A673 (cell line): ENCODE results near the gene SSUH2. TPM values are rescaled to one million over a fixed set of nuclear protein-coding genes. Genes with fewer than 3 reads are reported as not detected.

Experiments
- BruUV-seq: library from RNA; stranded (reverse); fragments of 400-500 nt; replicated peaks from 2 replicates; lab custom pipeline; 2021; lab: Mats Ljungman, UMichigan
- CTCF ChIA-PET: fragments of 300-600 bp; sonication (Branson Sonifier 250); formaldehyde crosslinking; loops from one replicate; lab custom pipeline; 2022; ENCODE audit warnings: antibody characterized with exemption; lab: Charles Lee
- POLR2A ChIA-PET: fragments of 300-600 bp; sonication (Branson Sonifier 250); formaldehyde crosslinking; loops from one replicate; lab custom pipeline; 2022; ENCODE audit warnings: antibody characterized with exemption; ENCODE audit not compliant: low non-redundant PET; lab: Charles Lee
- DNase-seq: peaks from one replicate; pipeline ENCODE4 v3.0.0-alpha.2; 2015; ENCODE audit warnings: low spot score
- H3K27ac ChIP-seq: fragments of 200-600 bp; sonication (generic); 2 replicates; pipeline ENCODE4 v1.5.1; 2016; ENCODE audit warnings: mixed run types, low read depth, mild to moderate bottlenecking, mixed read lengths, antibody characterized with exemption, low read length; ENCODE audit not compliant: poor library complexity, severe bottlenecking
- H3K27me3 ChIP-seq: fragments of 200-600 bp; sonication (generic); replicated peaks from 2 replicates; pipeline ENCODE4 v1.6.1; 2017; ENCODE audit warnings: mixed run types, low read depth, mild to moderate bottlenecking, mixed read lengths, antibody characterized with exemption, low read length; ENCODE audit not compliant: insufficient read depth, poor library complexity
- H3K36me3 ChIP-seq: fragments of 200-600 bp; sonication (generic); 2 replicates; pipeline ENCODE4 v1.6.1; 2016; ENCODE audit warnings: mixed run types, mild to moderate bottlenecking, mixed read lengths, antibody characterized with exemption, low read length; ENCODE audit not compliant: insufficient read depth, poor library complexity, severe bottlenecking
- H3K4me1 ChIP-seq: fragments of 200-600 bp; sonication (generic); 2 replicates; pipeline ENCODE4 v1.6.1; 2017; ENCODE audit warnings: mixed run types, mild to moderate bottlenecking, mixed read lengths, antibody characterized with exemption, low read length; ENCODE audit not compliant: insufficient read depth, poor library complexity, severe bottlenecking
- H3K4me3 ChIP-seq: fragments of 200-600 bp; sonication (generic); 2 replicates; pipeline ENCODE4 v1.5.1; 2016; ENCODE audit warnings: low read depth, mixed run types, mild to moderate bottlenecking, mixed read lengths, low read length; ENCODE audit not compliant: poor library complexity, severe bottlenecking
- H3K9me3 ChIP-seq: fragments of 200-600 bp; sonication (generic); 2 replicates; pipeline ENCODE4 v1.6.1; 2016; ENCODE audit warnings: mixed run types, low read depth, mild to moderate bottlenecking, mixed read lengths, antibody characterized with exemption, low read length; ENCODE audit not compliant: poor library complexity, severe bottlenecking
- CTCF ChIP-seq: fragments of 300-800, 200-600 bp; sonication (generic); conservative IDR thresholded peaks from 2 replicates; pipeline ENCODE4 v1.5.1; 2017; ENCODE audit warnings: low read depth, mild to moderate bottlenecking, antibody characterized with exemption, low read length, moderate library complexity, mixed read lengths
- EZH2 ChIP-seq: fragments of 200-600 bp; sonication (generic); IDR thresholded peaks from 2 replicates; pipeline ENCODE4 v1.6.1; 2017; ENCODE audit warnings: borderline replicate concordance, low read depth, mild to moderate bottlenecking, mixed read lengths, antibody characterized with exemption, low read length; ENCODE audit not compliant: poor library complexity, severe bottlenecking
- intact Hi-C: fragments of 100-400 bp; cut with micrococcal nuclease; formaldehyde crosslinking; loops from one replicate; pipeline ENCODE4 v1.10.0; 2022; ENCODE audit not compliant: unreplicated experiment
- total RNA-seq: library from RNA; stranded (reverse); gene quantifications from 2 replicates; pipeline ENCODE4 v1.2.3, GENCODE V29; 2021

The SSUH2 gene
- total RNA-seq, 1 experiment from 2014 or later, result 3.6 TPM

GRCh38 chr3:8662594-8662993 lies 18.0 kb upstream of the SSUH2 start:
- DNase-seq, result no peak
- no peaks in the 10 kb centered on the region for H3K27me3 ChIP-seq
- CTCF ChIA-PET, result no interaction called here
- no peak overlapping the region for H3K4me3 ChIP-seq
- no TSS peak for BruUV-seq
- no peaks in the 10 kb centered on the region for H3K9me3 ChIP-seq
- H3K4me1 ChIP-seq, result no peaks in the 10 kb centered on the region
- intact Hi-C loops, result loop anchor here (5.0 kb wide), 1 partner anchor 640 kb away; no protein-coding TSS in a partner anchor
- no peaks in the 10 kb centered on the region for H3K36me3 ChIP-seq
- POLR2A ChIA-PET, result no interaction called here
- TF ChIP-seq EZH2 (no peak), CTCF (no peak)
- no peak overlapping the region for H3K27ac ChIP-seq

GRCh38 chr3:8660175-8661118 lies 15.8 kb upstream of the SSUH2 start:
- intact Hi-C loops, result loop anchor here (5.0 kb wide), 1 partner anchor 642 kb away; no protein-coding TSS in a partner anchor
- TF ChIP-seq EZH2, result no peak
- no peak for TF ChIP-seq CTCF
- Histone ChIP-seq H3K36me3 (no peaks in the 10 kb centered on the region), H3K9me3 (no peaks in the 10 kb centered on the region), H3K4me3 (no peak overlapping the region), H3K27me3 (no peaks in the 10 kb centered on the region), H3K27ac (no peak overlapping the region), H3K4me1 (no peaks in the 10 kb centered on the region)
- no peak for DNase-seq
- no TSS peak for BruUV-seq
- CTCF ChIA-PET, result no interaction called here
- POLR2A ChIA-PET, result no interaction called here

GRCh38 chr3:8659242-8659641 lies 14.6 kb upstream of the SSUH2 start:
- no TSS peak for BruUV-seq
- H3K9me3 ChIP-seq, result no peaks in the 10 kb centered on the region
- no peak overlapping the region for H3K27ac ChIP-seq
- no peaks in the 10 kb centered on the region for H3K27me3 ChIP-seq
- no peaks in the 10 kb centered on the region for H3K36me3 ChIP-seq
- DNase-seq, result no peak
- H3K4me1 ChIP-seq, result no peaks in the 10 kb centered on the region
- CTCF ChIA-PET, result no interaction called here
- intact Hi-C loops, result no loop called here
- TF ChIP-seq EZH2 (no peak), CTCF (no peak)
- H3K4me3 ChIP-seq, result no peak overlapping the region
- POLR2A ChIA-PET, result no interaction called here
